Stimulated activated CD8-positive, alpha-beta memory T cell treated with anti-CD3 and anti-CD28 coated beads, Interleukin-12 subunit alpha, Interleukin-12 subunit beta, amount 100 ng/mL, for 1 hour (primary cell): Measurements from ENCODE around the gene IP6K1.
"Not testable (repeated sequence)": the region's sequence is repeated elsewhere in the genome, so short reads cannot be mapped to it uniquely, and the experiment has no call there.

Source experiments
- DNase-seq: peaks from one replicate; pipeline ENCODE4 v3.0.0-alpha.2; 2020; ENCODE audit warnings: low read depth

IP6K1 gene

DNA sequence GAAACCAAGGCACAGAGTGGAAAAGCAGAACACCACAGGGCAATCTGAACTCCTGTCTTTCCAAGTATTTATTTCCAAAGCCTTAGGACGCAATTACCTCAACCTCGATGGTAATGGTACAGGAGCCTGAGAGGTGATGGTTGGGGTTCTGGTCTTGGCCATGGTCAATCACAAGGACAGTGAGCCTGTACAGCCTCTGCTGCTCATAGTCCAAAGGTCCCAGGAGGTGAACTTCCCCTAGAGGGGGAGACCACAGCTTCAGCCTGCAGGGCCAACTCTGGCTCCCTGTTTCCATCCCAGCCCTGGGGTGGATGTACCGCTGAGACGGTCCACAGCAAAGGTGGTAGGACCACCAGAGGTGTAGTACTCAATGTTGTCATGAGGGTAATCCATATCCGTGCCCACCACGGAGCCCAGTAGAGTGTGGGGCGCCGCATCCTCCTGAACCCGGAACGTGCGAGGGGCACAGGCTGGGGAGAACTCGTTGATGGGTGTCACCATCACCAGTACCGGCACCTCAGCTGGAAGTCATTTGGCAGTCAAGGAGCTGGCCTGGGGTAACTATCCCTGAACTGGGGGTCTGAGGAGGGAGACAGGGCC is 7.2 kb upstream of the IP6K1 start:
- no peak for DNase-seq

DNA sequence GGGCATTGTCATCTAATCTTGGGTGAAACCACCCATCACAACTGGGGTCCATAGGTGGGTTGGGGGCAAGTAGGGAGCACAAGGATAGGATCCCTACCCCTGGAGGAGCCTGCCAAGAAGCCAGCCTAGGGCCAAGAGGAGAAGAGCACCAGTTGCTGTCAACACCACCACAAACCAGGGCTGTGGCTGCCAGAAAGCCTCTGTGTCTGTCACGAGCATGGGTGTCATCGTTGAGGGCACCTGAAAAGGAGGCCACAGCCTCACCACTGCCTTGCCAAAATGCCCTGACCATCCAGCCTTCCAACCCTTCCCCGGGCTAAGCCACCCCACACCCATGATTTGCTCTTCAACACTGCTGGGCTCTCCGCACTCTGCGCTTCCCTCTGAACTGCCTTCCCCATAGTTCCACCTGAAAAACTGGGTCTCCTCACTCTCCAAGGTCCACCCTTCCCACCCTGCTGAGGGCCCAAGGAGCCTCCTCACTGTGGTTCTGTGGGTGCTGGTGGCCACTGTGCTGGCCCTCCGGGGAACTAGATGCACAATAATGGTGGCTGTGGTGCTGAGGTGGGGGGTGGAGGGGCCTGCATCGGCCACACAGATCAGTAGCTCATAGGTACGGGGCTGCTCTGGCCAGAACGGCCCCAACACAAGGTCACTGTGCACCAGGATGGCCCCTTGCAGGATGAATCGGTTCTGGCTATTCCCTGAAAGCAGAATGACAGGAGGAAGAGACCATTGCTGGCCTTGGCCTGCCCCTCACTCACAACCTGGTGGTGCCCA is 6.2 kb upstream of the IP6K1 start:
- DNase-seq = no peak

DNA sequence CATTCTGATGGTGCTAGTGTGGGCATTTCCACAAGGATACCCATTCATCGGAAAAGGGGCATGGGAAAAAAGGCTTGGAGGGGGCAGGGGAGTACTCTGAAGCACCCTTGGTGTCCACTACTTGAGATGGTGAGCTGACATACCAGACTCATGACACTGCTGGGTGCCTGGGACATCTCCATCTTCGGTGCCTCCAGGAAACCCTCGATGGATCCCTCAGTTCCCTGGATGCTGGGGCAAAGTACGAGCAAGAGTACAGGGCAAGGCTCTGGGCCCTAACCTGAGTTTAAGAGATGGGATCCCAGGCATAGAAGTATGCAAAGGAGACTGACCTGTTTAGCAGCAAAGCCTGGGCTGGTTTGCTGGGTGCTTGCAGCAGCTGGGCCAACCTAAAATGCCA is 5.2 kb upstream of the IP6K1 start:
- DNase-seq = no peak

DNA sequence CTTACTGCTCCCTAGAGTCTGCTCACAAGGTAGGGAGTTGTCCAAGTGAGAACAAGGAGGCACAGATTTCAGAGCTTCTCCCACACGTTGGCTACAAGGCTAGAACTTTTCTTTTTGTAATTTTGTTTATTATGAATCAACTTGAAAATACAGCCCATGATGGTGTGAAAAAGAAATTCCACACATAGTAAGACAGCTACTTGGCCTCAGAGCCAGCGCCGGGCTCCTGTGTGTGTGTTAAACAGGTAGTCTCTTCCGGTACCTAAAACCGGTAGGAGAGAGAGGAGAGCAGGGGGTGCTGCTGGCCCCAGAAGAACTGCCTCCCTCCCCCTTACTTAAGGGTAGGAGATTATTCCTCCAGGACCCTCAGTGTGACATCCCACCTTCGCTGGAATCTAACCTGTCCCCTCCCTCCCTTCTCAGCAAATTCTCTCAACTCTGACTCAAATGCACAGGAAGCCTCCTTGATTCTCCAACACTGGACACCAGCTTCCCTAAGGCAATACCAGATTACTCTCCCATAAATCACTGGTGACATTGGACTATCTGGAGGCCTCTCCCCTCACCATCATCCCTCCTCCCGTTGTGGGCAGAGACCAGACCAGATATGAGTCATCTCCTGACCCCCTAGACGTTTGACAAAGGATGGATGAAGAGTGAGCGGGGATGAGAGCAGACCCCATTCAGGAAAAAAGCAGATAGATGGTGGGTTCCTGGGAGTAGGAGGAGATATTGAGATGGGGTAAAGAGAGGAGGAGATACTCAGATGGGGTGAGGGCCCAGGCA is 4.5 kb upstream of the IP6K1 start:
- DNase-seq = no peak

DNA sequence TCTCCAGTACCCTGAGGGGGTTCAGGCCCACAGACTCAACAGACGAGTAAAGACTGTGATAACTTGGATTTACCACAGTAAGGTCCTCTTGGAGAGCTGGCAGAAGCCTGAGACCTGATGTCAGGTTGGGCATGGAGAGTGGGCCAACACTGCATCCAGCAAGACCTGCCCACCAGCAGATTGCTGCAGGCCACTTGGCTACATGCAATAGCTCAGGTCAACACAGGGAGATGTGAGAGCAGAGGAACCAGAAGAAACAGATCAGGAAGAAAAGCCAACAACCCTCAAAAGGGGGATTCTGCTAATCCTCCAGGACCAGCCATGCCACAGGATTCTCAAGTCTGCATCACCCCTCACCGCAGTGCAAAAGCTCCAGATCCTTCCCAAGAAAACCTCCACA is 1.7 kb upstream of the IP6K1 start:
- DNase-seq = no peak

DNA sequence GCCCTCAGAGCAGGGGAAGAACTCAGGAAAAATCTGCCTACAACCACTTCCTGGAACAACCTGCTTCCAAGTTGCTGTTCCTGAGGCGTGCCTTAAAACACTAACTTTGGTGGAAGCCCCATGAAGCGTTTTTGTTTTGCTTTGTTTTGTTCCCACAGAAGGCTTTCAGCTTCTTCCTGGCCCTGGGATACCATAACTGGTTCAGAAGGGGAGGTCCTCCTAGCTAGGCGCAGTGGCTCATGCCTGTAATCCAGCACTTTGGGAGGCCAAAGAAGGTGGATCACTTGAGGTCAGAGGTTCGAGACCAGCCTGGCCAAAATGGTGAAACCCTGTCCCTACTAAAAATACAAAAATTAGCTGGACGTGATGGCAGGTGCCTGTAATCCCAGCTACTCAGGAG is 1.2 kb upstream of the IP6K1 start:
- no peak for DNase-seq

DNA sequence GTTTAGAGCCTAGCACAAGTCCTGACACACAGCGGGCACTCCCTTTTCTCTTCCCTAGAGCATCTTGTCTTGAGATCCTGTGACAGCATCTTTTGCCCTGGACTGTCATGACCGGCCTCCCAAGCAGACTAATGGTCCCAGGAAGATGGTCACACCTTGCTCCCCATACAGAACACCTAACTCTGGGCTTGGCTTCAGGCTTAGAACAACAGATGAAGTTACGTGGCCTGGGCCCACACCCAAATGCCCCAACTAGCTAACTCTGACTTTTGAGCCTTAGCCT is 781 bp upstream of the IP6K1 start:
- DNase-seq = no peak

DNA sequence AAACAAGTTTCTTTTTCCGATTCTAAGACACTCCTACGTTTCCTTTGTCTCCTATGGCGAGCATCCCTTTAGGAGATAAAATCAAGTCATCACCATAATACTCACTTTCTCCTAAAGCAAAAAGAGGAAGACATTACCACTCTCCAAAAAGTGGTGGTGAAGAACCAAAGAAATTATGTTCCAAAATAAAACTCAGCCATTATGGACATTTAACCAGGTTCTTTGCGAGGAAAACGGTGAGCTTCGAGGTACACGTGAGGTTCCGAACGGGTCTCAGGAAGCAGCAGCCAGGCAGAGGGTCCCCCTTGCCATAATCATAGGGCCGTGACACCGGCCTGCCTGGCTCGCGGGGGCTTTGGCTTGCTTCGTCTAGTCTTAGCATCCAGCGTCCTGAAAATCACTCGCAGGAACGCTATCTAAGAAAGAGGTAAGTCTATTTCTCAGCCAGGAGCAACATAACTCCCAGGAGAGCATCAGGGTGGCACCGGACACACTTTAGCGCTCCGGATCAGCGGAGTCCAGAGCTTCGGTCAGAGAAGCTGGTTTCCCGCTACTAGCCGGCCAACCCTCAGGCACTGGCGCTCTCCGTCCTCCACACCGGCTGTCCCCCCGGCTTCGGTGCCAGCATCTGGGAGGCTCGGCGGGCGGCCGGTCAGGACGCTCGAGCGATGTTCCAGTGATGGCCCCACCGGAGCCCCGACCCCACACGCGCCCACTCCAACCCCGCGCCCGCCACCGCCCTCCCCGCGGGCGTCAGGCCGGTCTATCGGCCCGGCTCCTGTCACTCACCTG is 581 bp downstream of the IP6K1 start:
- no peak for DNase-seq

DNA sequence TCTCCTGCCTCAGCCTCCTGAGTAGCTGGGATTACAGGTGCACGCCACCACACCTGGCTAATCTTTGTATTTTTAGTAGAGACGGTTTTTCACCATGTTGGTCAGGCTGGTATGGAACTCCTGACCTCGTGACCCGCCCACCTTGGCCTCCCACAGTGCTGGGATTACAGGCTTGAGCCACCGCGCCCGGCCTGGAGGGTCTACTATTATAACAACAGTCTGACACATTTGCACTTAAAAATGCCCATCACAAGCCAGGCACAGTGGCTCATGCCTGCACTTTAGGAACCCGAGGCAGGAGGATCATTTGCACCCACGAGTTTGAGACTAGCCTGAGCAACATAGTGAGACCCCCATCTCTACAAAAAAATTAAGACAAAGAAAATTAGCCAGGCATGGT is 4.1 kb downstream of the IP6K1 start:
- DNase-seq = not testable (repeated sequence)

DNA sequence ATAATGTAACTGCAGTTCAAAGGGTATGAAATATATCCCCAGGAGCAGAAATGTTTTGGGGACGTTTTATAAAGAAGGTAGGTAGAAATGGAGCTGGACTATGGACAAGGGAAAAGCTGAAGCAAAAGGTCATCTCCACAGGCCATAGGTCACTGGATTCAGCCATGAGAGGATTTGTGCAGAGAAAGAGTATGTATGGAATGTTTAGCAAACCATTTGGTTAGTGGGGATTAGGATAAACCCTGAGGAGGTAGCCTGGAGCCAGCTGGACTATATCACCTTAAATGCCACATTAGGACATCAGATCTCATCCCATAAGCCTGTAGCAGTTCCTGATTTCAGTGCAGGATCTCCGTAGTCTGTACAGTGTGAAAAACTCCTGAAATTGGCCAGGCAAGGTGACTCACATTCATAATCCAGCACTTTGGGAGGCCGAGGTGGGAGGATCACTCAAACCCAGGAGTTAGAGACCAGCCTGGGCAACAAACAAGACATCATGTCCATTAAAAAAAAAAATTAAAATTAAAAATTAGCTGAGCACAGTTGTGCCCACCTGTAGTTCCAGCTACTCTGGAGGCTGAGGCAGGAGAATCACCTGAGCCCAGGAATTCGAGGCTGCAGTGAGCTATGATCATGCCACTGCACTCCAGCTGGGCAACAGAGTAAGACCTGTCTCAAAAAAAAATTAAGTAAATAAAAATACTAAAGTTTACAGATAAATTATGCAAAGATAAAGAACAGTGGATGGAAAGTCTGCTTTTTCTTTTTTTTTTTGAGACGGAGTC is 4.7 kb downstream of the IP6K1 start:
- no peak for DNase-seq

DNA sequence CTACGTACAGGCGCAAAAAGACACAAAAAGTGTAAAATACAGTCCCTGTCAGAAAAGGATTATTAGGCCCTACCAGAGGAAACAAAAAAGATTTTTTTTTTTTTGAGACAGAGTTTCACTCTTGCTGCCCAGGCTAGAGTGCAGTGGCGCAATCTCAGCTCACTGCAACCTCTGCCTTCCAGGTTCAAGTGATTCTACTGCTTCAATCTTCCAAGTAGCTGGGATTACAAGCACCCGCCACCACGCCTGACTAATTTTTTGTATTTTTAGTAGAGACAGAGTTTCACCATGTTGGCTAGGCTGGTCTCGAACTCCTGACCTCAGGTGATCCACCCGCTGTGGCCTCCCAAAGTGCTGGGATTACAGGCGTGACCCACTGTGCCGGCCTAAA is 5.4 kb downstream of the IP6K1 start:
- not testable (repeated sequence) for DNase-seq

DNA sequence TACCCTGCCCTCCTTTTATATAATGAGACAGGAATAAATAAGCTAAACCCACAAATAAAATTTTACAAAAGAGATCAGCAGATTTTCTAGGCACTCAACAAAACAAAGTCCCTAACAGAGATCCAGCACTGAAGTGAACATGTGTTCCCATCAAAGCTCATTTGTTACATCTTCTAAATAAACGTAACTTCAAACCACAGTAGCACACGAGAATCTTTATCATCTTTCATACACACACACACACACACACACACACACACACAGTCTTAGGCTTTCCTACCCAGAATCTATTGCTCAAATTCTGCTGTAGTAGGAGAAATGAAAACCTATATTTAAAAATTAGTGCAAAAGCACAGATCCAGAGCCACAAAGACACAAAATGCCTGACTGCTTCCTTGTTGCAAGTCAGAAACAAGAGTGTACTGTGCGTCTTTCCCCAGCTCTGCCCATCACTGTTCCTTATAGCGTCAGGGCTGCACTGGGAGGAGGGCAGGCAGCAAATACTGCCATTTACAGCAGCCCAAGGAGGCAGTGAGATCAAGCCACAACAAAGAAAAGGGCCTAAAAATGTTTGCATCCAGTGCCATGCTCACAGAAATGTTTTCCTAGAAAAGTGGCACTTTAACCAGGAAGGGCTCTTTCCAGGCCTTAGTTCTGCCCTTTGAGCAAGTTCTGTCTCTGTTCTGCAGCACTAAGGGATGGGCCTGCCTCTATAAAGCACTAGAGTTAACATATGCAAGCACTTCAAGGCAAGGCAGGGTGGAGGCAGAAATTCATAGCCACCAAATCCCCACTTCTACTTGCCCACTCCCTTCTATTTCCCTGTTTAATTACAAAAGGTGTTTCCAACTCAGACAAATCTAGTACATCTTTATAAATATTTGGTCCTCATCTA is 6.0 kb downstream of the IP6K1 start:
- no peak for DNase-seq

DNA sequence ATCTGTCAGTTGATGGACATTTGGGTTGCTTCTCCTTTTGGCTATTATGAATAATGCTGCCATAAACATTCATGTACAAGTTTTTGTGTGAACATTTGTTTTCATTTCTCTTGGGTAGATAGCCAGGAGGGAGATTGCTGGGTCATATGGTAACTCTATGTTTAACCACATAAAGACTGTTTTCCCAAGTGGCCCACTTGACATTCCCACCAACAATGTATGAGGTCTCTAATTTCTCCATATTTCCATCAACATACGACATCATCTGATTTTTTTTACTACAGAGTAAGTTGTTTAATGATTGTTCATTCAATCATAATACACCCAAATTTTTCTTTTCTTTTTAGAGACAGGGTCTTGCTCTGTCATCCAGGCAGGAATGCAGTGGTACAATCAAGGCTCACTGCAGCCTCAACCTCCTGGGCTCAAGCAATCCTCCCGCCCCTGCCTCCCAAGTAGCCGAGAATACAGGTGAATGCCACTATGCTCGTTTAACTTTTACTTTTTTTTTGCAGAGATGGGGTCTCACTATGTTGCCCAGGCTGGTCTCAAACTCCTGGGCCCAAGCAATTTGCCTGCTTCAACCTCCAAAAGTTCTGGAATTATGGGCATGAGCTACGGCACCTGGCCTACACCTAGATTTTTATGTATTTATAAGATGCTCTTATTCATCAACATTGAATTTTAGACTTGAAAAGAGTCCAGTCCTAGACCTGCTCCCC is 6.8 kb downstream of the IP6K1 start:
- DNase-seq = no peak

DNA sequence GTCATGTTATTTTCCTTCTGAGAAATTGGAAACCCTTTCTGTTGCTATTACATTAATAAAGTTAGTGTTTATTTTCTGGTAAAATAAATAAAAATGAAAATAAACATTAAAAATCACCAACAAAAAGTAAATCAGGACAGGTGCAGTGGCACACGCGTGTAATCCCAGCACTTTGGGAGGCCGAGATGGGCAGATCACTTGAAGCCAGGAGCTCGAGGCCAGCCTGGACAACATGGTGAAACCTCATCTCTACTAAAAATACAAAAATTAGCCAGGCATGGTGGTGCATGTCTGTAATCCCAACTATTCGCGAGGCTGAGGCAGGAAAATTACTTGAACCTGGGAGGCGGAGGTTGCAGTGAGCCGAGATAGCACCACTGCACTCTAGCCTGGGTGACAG is 10.2 kb downstream of the IP6K1 start:
- not testable (repeated sequence) for DNase-seq

DNA sequence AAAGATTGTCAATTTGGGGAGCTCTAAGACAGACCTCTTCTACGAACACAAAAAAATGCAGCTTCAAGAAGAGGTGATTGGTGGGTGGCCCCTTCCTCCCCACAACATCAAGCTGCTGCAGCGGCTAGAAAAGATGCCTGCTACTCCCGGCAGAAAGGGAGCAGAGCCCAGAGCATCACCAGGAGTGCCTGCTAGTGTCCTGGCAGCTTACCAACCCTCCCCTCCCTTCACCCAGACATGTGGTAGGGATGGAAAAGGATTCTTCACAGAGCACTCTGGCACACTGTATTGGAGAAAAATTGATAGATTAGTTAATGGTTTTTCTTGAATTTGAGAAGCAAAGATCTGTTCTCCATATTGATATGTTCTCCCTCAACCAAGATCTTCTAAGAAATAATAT is 10.8 kb downstream of the IP6K1 start:
- no peak for DNase-seq

DNA sequence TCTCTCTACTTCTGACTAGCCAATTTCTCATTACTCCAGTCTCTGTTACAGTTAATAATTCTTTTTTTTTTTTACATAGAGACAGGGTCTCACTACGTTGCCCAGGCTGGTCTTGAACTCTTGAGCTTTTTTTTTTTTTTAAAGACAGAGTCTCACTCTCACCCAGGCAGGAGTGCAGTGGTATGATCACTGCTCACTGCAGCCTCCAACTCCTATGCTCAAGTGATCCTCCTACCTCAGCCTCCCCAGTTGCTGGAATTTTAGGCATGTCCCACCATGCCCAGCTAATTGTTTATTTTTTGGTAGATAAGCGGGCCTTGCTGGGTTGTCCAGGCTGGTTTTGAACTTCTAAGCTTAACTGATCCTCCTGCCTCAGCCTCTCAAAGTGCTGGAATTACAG is 13.6 kb downstream of the IP6K1 start:
- DNase-seq = no peak

DNA sequence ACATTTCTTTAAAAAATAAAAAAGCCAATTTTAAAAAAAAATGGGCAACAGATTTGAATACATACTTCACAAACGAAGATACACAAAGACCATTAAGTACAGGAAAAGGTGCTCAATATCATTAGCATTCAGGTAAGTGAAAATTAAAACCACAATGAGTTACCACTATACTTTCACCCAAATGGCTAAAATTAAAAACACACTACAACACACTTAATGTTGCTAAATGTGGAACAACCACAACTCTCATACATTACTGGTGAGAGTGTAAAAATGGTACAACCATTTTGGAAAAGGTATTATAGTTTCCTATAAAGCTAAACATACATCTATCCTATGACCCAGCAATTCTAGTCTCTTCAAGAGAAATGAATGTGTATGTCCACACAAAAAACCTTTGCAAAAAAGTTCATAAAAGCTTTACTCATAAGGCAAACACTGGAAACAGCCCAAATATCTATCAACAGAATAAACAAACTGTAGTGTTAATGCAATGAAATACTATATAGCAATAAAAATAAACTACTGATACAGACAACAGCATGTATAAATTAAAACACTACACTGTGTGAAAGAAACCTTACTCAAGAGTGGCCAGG is 14.9 kb downstream of the IP6K1 start:
- no peak for DNase-seq

DNA sequence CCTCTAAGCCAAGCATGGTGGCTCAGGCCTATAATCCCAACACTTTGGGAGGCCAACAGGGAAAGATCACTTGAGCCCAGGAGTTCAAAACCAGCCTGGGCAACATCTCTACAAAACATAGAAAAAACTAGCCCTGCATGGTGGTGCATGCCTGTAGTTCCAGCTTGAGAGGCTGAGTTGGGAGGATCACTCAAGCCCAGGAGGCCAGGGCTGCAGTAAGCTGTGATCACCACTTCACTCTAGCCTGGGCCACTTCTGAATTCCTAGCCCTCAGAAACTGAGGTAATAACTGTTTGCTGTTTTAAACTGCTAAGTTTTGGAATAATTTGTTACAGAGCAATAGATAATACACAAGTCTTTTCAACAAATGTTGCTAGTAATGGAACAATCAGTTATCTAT is 16.4 kb downstream of the IP6K1 start:
- DNase-seq = no peak

DNA sequence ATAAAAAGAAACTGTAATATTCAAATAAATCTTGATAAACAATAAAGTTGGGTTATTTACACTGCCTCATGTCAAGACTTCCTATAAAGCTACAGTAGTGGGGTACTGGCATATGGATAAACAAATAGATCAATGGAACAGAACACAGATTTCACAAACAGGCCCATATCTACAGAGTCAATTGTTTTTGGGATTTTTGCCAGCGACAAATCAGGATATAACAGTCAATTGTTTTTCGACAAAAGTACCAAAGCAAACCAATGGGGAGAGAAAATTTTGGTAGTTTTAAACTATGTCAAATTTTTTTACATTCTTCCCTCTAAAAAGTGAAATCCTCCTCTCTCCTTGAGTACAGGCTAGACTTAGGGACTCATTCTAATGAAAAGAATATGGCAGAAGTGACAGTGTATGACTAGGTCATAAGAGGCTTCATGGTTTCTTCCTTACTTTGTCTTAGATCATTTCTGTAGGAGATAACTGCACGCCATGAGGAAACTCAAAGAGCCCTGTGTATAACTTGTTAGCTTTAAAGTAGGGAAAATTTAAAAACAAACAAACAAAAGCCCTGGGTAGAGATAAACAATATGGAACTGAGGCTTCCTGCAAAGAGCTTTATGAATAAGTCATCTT is 16.9 kb downstream of the IP6K1 start:
- DNase-seq = no peak
